K562 treated with DMSO at 1 percent for 24 hours (cell line): Measurements from ENCODE around the gene USP13. TPM values are rescaled to one million over a fixed set of nuclear protein-coding genes. Genes with fewer than 3 reads are reported as not detected.

ENCODE experiments used
- total RNA-seq: library from RNA; unstranded; fragments of 300-600 nt; gene quantifications from 2 replicates; pipeline ENCODE4 v1.2.3, GENCODE V29; 2022; ENCODE audit warnings: low read depth; ENCODE audit not compliant: insufficient read depth

Gene USP13
- total RNA-seq, result 0.41 and 0.46 TPM in 2 replicates

GRCh38 chr3:179652447-179653095, at the start of gene USP13:
Gene USP13, plus strand, starts transcription at chr3:179653040. Its CDS starts 186 bp downstream, at chr3:179653226.

GRCh38 chr3:179604321-179605078, 48.3 kb upstream of the USP13 start, which contains the start of the genes MRPL47 and NDUFB5:
Gene MRPL47, minus strand, starts transcription at chr3:179604638. Its CDS starts 14 bp downstream, at chr3:179604624.
Gene NDUFB5, plus strand, starts transcription at chr3:179604794. Its CDS starts 22 bp downstream, at chr3:179604816.

Other genes starting within 250 kb of the USP13 start
- gene GNB4, start 201.6 kb upstream of the USP13 start, total RNA-seq, result 6.8 and 6.9 TPM in 2 replicates
- 46.2 and 56.1 TPM in 2 replicates for gene ACTL6A, start 90.1 kb upstream of the USP13 start, total RNA-seq
- gene MRPL47, start 48.4 kb upstream of the USP13 start, total RNA-seq, result 28.0 and 38.3 TPM in 2 replicates
- 74.5 and 78.7 TPM in 2 replicates for gene NDUFB5, start 48.2 kb upstream of the USP13 start, total RNA-seq